EH (cell line): Measurements from ENCODE around the gene SMARCA1.

Experiments used
- DNase-seq: peaks from one replicate; pipeline ENCODE4 v3.0.0-alpha.2; 2015; ENCODE audit warnings: low read depth

The SMARCA1 gene

DNA sequence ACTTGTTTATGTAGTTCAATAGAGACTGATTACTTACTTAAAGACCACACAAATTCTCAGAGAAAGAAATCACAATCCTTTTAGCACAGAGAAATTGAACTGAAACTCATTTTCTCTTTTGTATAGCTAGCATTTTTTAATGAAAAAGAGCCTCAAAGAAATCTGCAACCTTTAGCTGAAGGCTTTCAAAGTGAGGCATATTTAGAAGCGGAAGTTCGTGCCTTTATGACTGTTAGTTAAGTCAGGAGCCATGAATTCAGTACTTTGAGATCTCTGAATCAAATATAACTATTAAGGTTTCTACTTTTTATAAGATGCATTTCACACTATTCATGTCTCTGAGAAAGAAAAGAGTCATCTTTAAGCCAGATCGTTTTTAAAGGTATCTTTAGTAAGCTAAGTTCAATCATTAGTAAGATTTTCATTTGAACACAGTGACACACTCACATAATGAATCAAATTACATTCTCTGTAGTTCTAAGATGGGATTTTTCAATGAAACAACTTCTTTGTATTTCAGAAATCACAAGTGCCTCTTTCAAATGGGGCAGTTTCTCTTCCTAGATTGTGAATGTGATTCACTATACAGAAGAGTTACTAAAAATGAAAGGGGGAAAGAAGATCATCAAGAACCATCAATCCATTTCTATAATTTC lies 61.4 kb downstream of the SMARCA1 start:
- no peak for DNase-seq

- no peak for DNase-seq
Observed at GRCh38 chrX:129452523-129452922, 70.8 kb downstream of the SMARCA1 start.

DNA sequence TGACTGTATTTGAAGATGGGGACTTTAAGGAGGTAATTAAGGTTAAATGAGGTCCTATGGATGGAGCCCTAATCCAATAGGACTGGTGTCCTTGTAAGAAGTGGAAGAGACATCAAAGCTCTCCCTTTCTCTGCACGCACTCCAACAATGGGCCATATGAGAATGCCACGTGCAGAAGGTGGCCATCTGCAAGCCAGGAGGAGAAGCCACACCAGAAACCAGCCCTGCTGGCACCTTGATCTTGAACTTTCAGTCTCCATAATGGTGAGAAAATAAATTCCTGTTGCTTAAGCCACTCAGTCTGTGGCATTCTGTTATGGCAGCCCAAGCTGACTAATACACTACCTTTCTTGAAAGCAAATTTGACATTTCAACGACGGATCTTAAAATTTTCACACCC lies 73.2 kb downstream of the SMARCA1 start:
- no peak for DNase-seq

- no peak for DNase-seq
Observed at GRCh38 chrX:129449148-129449547, 74.1 kb downstream of the SMARCA1 start.

DNA sequence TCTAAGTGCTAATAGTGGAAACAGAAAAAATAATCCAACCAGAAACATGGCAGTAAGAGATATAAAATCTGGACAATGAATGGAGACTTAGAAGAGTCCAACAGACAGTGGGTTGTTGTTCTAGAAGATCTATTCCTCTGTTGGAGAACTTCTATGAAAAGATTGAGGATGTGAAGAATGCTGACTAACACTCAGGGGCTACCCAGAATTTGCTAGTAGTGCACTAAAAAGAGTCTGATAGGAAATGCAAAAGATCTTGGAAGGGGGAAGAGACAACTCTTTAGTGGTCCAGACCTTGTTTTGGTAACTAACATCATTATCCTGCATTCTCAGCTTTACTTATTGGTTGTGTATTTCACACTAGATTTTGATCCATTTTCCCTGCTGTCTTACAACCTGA lies 77.9 kb downstream of the SMARCA1 start:
- no peak for DNase-seq

GRCh38 chrX:129433945-129434344 lies 89.3 kb downstream of the SMARCA1 start:
- DNase-seq, result no peak

GRCh38 chrX:129433461-129433860 lies 89.8 kb downstream of the SMARCA1 start:
- DNase-seq, result no peak

GRCh38 chrX:129427267-129427666 lies 96.0 kb downstream of the SMARCA1 start:
- no peak for DNase-seq

- DNase-seq, result no peak
Observed at GRCh38 chrX:129423191-129423590, 100.1 kb downstream of the SMARCA1 start.

DNA sequence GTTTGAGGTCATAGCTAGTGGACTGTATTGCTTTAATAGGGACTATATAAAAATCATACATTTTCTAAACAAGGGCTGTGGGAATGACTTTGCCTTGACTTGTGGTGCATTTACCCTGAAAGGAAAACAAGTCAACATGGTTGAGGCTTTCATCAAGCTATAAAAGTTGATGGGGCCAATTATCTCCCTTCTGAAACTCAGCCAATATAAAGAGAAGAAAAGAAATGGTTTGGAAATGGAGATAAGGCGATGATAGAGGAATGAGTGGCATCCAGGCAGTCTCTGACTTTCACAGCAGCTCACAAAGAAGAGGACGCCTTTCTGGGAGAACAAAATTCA lies 118.7 kb downstream of the SMARCA1 start:
- peak; percentile 33 for DNase-seq

DNA sequence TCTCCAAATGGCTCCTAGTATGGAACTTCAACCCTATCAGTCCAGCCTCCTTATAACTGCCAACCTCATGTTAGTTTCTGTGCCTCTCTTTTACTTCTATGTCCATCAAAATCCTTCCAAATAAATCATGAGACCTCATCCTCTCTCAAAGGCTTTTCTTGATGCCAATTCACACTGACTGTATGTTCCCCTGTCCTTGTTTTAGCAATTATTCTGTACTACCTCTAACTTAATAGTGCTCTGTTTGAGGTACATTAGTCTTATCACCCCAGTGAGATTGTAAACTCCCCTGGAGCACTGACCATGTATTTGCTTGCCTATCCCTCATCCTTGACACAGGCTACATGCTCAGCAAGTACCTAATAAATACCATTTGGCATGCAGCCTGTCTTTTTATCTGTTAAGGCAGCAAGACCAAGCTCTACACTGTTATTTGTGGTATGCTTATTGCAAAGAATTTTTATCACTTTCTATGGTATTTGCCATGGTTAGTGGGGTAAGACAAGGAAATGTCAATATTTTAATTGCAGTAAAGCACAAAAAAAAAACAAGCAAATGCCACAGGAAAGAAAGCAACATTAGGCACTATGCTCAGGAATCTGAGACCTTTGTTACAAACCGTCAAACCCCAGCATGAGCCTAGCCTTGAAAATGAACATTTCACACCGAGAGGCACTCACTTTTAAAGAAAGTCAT lies 119.2 kb downstream of the SMARCA1 start:
- peak; percentile 34 for DNase-seq
